Measurements from ENCODE around the gene GAS6. TPM values are rescaled to one million over a fixed set of nuclear protein-coding genes. Genes with fewer than 3 reads are reported as not detected.

The GAS6 gene
- total RNA-seq, 4 donors from 2014 or later = 43.0 to 112 (median 68.5) TPM

- Histone ChIP-seq H3K27ac (no peak overlapping the region), H3K36me3 (peaks cover 0 to 12% (median 0%) of the 10 kb centered on the region in 3 donors), H3K4me3 (no peak overlapping the region), H3K27me3 (peaks cover 0 to 16% (median 0%) of the 10 kb centered on the region in 4 donors), H3K4me1 (no peaks in the 10 kb centered on the region), H3K9me3 (no peaks in the 10 kb centered on the region)
- 76 to 80% methylated on average over 3 to 4 of the region's 23 CpGs for WGBS, 2 donors
- TF ChIP-seq POLR2A (IDR thresholded peaks at IDR 0.05) (no peak), CTCF (IDR thresholded peaks at IDR 0.05) (no peak)
- intact Hi-C loops (cut with DNase I) = no loop called here
- DNase-seq = no peak
Observed at GRCh38 chr13:113794086-113794485, 69.8 kb downstream of the GAS6 start.

- no peak for DNase-seq
- TF ChIP-seq POLR2A (IDR thresholded peaks at IDR 0.05) = no peak
- TF ChIP-seq CTCF (IDR thresholded peaks at IDR 0.05) = no peak
- intact Hi-C loops (cut with DNase I) = no loop called here
- Histone ChIP-seq H3K4me3 (no peak overlapping the region), H3K27me3 (peaks cover 0 to 16% (median 0%) of the 10 kb centered on the region in 4 donors), H3K27ac (no peak overlapping the region), H3K4me1 (no peaks in the 10 kb centered on the region), H3K9me3 (no peaks in the 10 kb centered on the region), H3K36me3 (peaks cover 0 to 12% (median 0%) of the 10 kb centered on the region in 3 donors)
- 94% methylated on average over 2 of the region's 15 CpGs; no CpG with 5 or more reads in 1 of the 2 donors for WGBS, 2 donors
Observed at GRCh38 chr13:113793718-113794085, 70.2 kb downstream of the GAS6 start.

- intact Hi-C loops (cut with DNase I) = no loop called here
- no peak for DNase-seq
- no peak for TF ChIP-seq CTCF (IDR thresholded peaks at IDR 0.05)
- TF ChIP-seq POLR2A (IDR thresholded peaks at IDR 0.05) = no peak
- WGBS, 2 donors = 67 to 71% methylated on average over 8 to 17 of the region's 33 CpGs
- Histone ChIP-seq H3K4me3 (no peak overlapping the region), H3K4me1 (no peaks in the 10 kb centered on the region), H3K36me3 (peaks cover 0 to 12% (median 0%) of the 10 kb centered on the region in 3 donors), H3K27me3 (peaks cover 0 to 16% (median 0%) of the 10 kb centered on the region in 4 donors), H3K9me3 (no peaks in the 10 kb centered on the region), H3K27ac (no peak overlapping the region)
Observed at GRCh38 chr13:113792886-113793717, 70.8 kb downstream of the GAS6 start.

- intact Hi-C loops (cut with DNase I) = no loop called here
- DNase-seq = no peak
- 69 to 76% methylated on average over 12 of the region's 12 CpGs for WGBS, 2 donors
Observed at GRCh38 chr13:113792236-113792770, 71.6 kb downstream of the GAS6 start.

More at GRCh38 chr13:113792236-113792770, 71.6 kb downstream of the GAS6 start:
- Histone ChIP-seq H3K9me3 (no peaks in the 10 kb centered on the region), H3K27ac (no peak overlapping the region), H3K36me3 (peaks cover 0 to 12% (median 0%) of the 10 kb centered on the region in 3 donors), H3K4me3 (no peak overlapping the region), H3K27me3 (peaks cover 0 to 16% (median 0%) of the 10 kb centered on the region in 4 donors), H3K4me1 (no peaks in the 10 kb centered on the region)
- no peak for TF ChIP-seq CTCF (IDR thresholded peaks at IDR 0.05)
- TF ChIP-seq POLR2A (IDR thresholded peaks at IDR 0.05) = no peak
